Fibroblast of skin of left biceps (primary cell): Measurements from ENCODE around the gene S100A10.

Experiments
- DNase-seq, 2 experiments: peaks; one replicate each; pipeline ENCODE4 v3.0.0-alpha.2; 2013; ENCODE audit warnings: low read depth in 2 of 2

The S100A10 gene

GRCh38 chr1:151988405-151988923 is 5.2 kb downstream of the S100A10 start:
- DNase-seq = peak; percentile 85 to 87

- no peak for DNase-seq
Observed at GRCh38 chr1:151986501-151987190, 7.0 kb downstream of the S100A10 start.

- no peak for DNase-seq
Observed at GRCh38 chr1:151985768-151986167, 7.9 kb downstream of the S100A10 start.

- no peak for DNase-seq
Observed at GRCh38 chr1:151985270-151985669, 8.4 kb downstream of the S100A10 start.

- DNase-seq = no peak
Observed at GRCh38 chr1:151984313-151984956, 9.2 kb downstream of the S100A10 start.

- no peak for DNase-seq
Observed at GRCh38 chr1:151982300-151983005, 11.2 kb downstream of the S100A10 start.

- no peak for DNase-seq
Observed at GRCh38 chr1:151981178-151981525, 12.5 kb downstream of the S100A10 start.

- DNase-seq = peak; percentile 81 to 85
Observed at GRCh38 chr1:151980287-151981177, 13.1 kb downstream of the S100A10 start.

GRCh38 chr1:151978922-151979321 is 14.7 kb downstream of the S100A10 start:
- no peak for DNase-seq

- no peak for DNase-seq
Observed at GRCh38 chr1:151977662-151978230, 15.9 kb downstream of the S100A10 start.

- DNase-seq = no peak
Observed at GRCh38 chr1:151976858-151977257, 16.8 kb downstream of the S100A10 start.

- no peak for DNase-seq
Observed at GRCh38 chr1:151976015-151976343, 17.7 kb downstream of the S100A10 start.

- DNase-seq = no peak
Observed at GRCh38 chr1:151975311-151976014, 18.2 kb downstream of the S100A10 start.

- no peak for DNase-seq
Observed at GRCh38 chr1:151972542-151973248, 21.0 kb downstream of the S100A10 start.

- DNase-seq = no peak
Observed at GRCh38 chr1:151970626-151971025, 23.0 kb downstream of the S100A10 start.

GRCh38 chr1:151970128-151970527 is 23.5 kb downstream of the S100A10 start:
- DNase-seq = no peak

GRCh38 chr1:151968791-151969399 is 24.8 kb downstream of the S100A10 start:
- no peak for DNase-seq

- DNase-seq = no peak
Observed at GRCh38 chr1:151968058-151968457, 25.6 kb downstream of the S100A10 start.

GRCh38 chr1:151967091-151967490 is 26.6 kb downstream of the S100A10 start:
- no peak for DNase-seq

GRCh38 chr1:151966061-151966460 is 27.6 kb downstream of the S100A10 start:
- no peak for DNase-seq
